NT2/D1 (cell line): Measurements from ENCODE around the gene MYL9.

Experiments
- YY1 ChIP-seq: IDR thresholded peaks from 2 replicates; pipeline ENCODE4 v1.6.1; 2011; ENCODE audit not compliant: insufficient read length, insufficient read depth
- ZNF274 ChIP-seq: IDR thresholded peaks from 2 replicates; pipeline ENCODE4 v1.6.1; 2011; ENCODE audit warnings: mild to moderate bottlenecking, low read depth, low read length

DNA sequence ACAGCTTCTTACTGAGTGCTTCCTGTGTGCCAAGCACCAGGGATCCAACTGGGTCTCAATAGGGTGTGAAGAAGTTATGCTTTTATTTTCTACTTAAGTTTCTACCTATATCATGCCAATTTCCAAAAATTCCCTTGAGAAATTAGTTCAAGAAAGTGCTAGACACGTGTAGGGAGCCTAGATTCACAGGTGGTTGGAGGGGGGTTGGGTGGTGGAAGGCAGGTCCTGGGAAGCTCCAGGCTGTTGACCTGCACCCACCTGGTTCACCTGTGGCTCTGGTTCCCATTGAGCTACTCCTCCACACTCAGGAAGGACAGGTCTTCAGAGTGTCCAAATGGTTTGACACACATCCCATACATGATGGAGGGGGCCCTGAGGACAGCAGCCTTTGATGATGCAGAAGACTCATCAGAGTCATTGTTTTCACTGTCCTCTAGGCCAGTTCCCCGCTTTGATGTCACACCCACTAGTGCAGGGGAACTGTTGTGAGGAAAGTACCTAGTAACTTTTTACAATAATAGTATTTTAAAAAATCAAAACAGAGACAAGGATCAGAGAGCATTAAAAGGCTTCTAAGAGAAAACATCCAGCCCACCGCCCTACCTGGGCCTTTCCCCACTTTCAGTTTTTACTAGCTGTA, 39.8 kb upstream of the MYL9 start:
- TF ChIP-seq YY1 = no peak
- no peak for TF ChIP-seq ZNF274
